ENCODE data around the gene PLA2G4D. TPM values are rescaled to one million over a fixed set of nuclear protein-coding genes. Genes with fewer than 3 reads are reported as not detected.

The PLA2G4D gene
- polyA plus RNA-seq, 1 donor from 2014 or later: not detected

GRCh38 chr15:42057799-42058646, 36.3 kb downstream of the PLA2G4D start:
- Histone ChIP-seq H3K4me3 (ENCODE audit: low read length) (no peak overlapping the region), H3K4me2 (ENCODE audit: low read length) (no peak overlapping the region), H3K79me2 (replicated peaks; ENCODE audit: insufficient read depth, low read length) (no peaks in the 10 kb centered on the region), H3K36me3 (ENCODE audit: insufficient read depth, low read length) (no peaks in the 10 kb centered on the region), H3K27ac (ENCODE audit: low read length) (no peak overlapping the region), H4K20me1 (ENCODE audit: insufficient read depth) (no peaks in the 10 kb centered on the region), H3K27me3 (ENCODE audit: insufficient read depth, low read depth, low read length) (peaks cover 4% of the 10 kb centered on the region), H3K9me3 (ENCODE audit: low read length) (no peaks in the 10 kb centered on the region), H3K9me2 (ENCODE audit: insufficient read depth, low read length) (no peaks in the 10 kb centered on the region), H2AFZ (ENCODE audit: low read depth, low read length) (no peak overlapping the region), H3F3A (ENCODE audit: insufficient read depth, low read length, poor library complexity, severe bottlenecking) (no peaks in the 10 kb centered on the region), H3K9ac (ENCODE audit: low read length) (no peak overlapping the region)
- TF ChIP-seq MXI1 (conservative IDR thresholded peaks at IDR 0.05; ENCODE audit: poor library complexity, severe bottlenecking) (no peak), SMC3 (conservative IDR thresholded peaks at IDR 0.05; ENCODE audit: poor library complexity) (no peak), TAF1 (IDR thresholded peaks at IDR 0.05; ENCODE audit: low read depth) (no peak), REST (IDR thresholded peaks at IDR 0.05; ENCODE audit: borderline replicate concordance) (no peak), EZH2 (IDR thresholded peaks at IDR 0.05; ENCODE audit: borderline replicate concordance, insufficient read depth, low read length, poor library complexity, severe bottlenecking) (no peak), RAD21 (conservative IDR thresholded peaks at IDR 0.05) (no peak), EP300 (conservative IDR thresholded peaks at IDR 0.05; ENCODE audit: poor library complexity, severe bottlenecking) (no peak), CTCF (IDR thresholded peaks at IDR 0.05; ENCODE audit: poor library complexity, severe bottlenecking) (no peak), POLR2AphosphoS5 (IDR thresholded peaks at IDR 0.05) (no peak)

- no peak overlapping the region for H3K27ac ChIP-seq (ENCODE audit: low read length)
- no peaks in the 10 kb centered on the region for H4K20me1 ChIP-seq (ENCODE audit: insufficient read depth)
- H3F3A ChIP-seq (ENCODE audit: insufficient read depth, low read length, poor library complexity, severe bottlenecking): no peaks in the 10 kb centered on the region
- H3K9me2 ChIP-seq (ENCODE audit: insufficient read depth, low read length): no peaks in the 10 kb centered on the region
- H3K9ac ChIP-seq (ENCODE audit: low read length): no peak overlapping the region
- H3K27me3 ChIP-seq (ENCODE audit: insufficient read depth, low read depth, low read length): peaks cover 4% of the 10 kb centered on the region
- no peaks in the 10 kb centered on the region for H3K36me3 ChIP-seq (ENCODE audit: insufficient read depth, low read length)
- H3K9me3 ChIP-seq (ENCODE audit: low read length): no peaks in the 10 kb centered on the region
- no peaks in the 10 kb centered on the region for H3K79me2 ChIP-seq (replicated peaks; ENCODE audit: insufficient read depth, low read length)
- H2AFZ ChIP-seq (ENCODE audit: low read depth, low read length): peak overlapping the region; percentile 1
- H3K4me2 ChIP-seq (ENCODE audit: low read length): no peak overlapping the region
- peak overlapping the region; percentile 46 for H3K4me3 ChIP-seq (ENCODE audit: low read length)
- TF ChIP-seq TAF1 (IDR thresholded peaks at IDR 0.05; ENCODE audit: low read depth) (no peak), RAD21 (conservative IDR thresholded peaks at IDR 0.05) (peak; percentile 48), CTCF (IDR thresholded peaks at IDR 0.05; ENCODE audit: poor library complexity, severe bottlenecking) (peak; percentile 62), SMC3 (conservative IDR thresholded peaks at IDR 0.05; ENCODE audit: poor library complexity) (peak; percentile 62), REST (IDR thresholded peaks at IDR 0.05; ENCODE audit: borderline replicate concordance) (no peak)
Measured at GRCh38 chr15:42056934-42057798, 37.2 kb downstream of the PLA2G4D start.
